HG03066 (cell line): ENCODE data around the gene SLC6A1.

Experiments used
- ATAC-seq: cut with Tn5 transposase; IDR thresholded peaks from one replicate; pipeline ENCODE4 v1.9.1; 2021; ENCODE audit warnings: low read depth; ENCODE audit not compliant: unreplicated experiment

Gene SLC6A1

DNA sequence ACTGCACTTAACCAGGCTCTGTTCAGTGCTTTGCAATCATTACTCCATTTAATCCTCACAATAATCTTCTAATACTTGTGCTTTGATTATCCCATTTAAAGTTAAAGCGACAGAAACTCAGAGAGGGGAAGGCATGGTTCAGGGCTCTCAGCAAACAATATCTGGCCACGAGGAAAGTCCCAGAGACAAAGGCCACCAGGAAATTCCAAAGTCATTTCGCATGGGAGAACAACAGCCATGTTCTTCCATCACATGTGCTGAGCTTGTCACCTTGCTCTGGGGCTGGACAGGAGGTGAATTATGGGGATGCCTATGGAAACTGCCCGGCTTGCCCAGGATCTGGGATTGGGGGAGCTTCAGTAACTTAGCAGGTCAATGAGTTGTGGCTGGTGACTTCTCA, 95.5 kb downstream of the SLC6A1 start:
- ATAC-seq, result no peak

DNA sequence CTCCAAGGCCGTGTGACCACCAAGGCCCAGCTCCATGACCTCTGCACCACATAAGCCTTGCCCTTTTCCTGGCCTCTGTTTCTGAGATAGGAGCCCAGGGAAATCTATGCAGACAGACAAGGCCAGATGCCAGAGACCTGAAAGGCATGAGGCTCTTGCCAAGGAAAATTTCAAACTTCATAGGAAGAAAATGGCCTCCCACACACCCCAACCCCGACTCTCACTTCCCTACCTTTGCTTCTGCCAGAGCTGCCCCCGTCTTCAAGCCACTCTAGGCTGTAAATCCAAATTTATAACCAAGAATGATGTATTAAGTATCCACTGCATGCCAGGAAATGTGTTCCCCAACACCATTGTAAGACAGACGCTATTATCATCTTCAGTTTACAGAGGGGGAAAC, 96.3 kb downstream of the SLC6A1 start:
- no peak for ATAC-seq
